HG02759 (cell line): ENCODE data around the gene KCNK6.
"Not testable (repeated sequence)": the region's sequence is repeated elsewhere in the genome, so short reads cannot be mapped to it uniquely, and the experiment has no call there.

Source experiments
- ATAC-seq: cut with Tn5 transposase; IDR thresholded peaks from one replicate; pipeline ENCODE4 v1.9.1; 2021; ENCODE audit warnings: mild to moderate bottlenecking, moderate library complexity; ENCODE audit not compliant: unreplicated experiment

KCNK6 gene

GRCh38 chr19:38321646-38322196 lies 2.1 kb downstream of the KCNK6 start:
- ATAC-seq, result no peak

GRCh38 chr19:38323291-38323690 lies 3.6 kb downstream of the KCNK6 start:
- no peak for ATAC-seq

GRCh38 chr19:38324431-38324830 lies 4.8 kb downstream of the KCNK6 start:
- no peak for ATAC-seq

GRCh38 chr19:38326591-38326990 lies 6.9 kb downstream of the KCNK6 start:
- ATAC-seq, result no peak

- no peak for ATAC-seq
Observed at GRCh38 chr19:38329651-38330050, 10.0 kb downstream of the KCNK6 start.

- ATAC-seq, result no peak
Observed at GRCh38 chr19:38331728-38332127, 12.1 kb downstream of the KCNK6 start.

- ATAC-seq, result no peak
Observed at GRCh38 chr19:38333245-38333644, 13.6 kb downstream of the KCNK6 start.

- peak; percentile 69 for ATAC-seq
Observed at GRCh38 chr19:38335949-38336637, 16.4 kb downstream of the KCNK6 start.

GRCh38 chr19:38336638-38337359 lies 17.2 kb downstream of the KCNK6 start:
- ATAC-seq, result peak; percentile 52

- no peak for ATAC-seq
Observed at GRCh38 chr19:38337360-38337653, 17.7 kb downstream of the KCNK6 start.

- not testable (repeated sequence) for ATAC-seq
Observed at GRCh38 chr19:38339011-38339410, 19.4 kb downstream of the KCNK6 start.

GRCh38 chr19:38340927-38341326 lies 21.3 kb downstream of the KCNK6 start:
- ATAC-seq, result no peak

- ATAC-seq, result no peak
Observed at GRCh38 chr19:38346837-38347236, 27.2 kb downstream of the KCNK6 start.

GRCh38 chr19:38350883-38351282 lies 31.2 kb downstream of the KCNK6 start:
- no peak for ATAC-seq

GRCh38 chr19:38351865-38352395 lies 32.3 kb downstream of the KCNK6 start:
- ATAC-seq, result no peak

- ATAC-seq, result no peak
Observed at GRCh38 chr19:38352611-38353010, 33.0 kb downstream of the KCNK6 start.

- no peak for ATAC-seq
Observed at GRCh38 chr19:38355728-38356725, 36.4 kb downstream of the KCNK6 start.

GRCh38 chr19:38358071-38358470 lies 38.4 kb downstream of the KCNK6 start:
- no peak for ATAC-seq

GRCh38 chr19:38359242-38360021 lies 39.8 kb downstream of the KCNK6 start:
- no peak for ATAC-seq

- ATAC-seq, result no peak
Observed at GRCh38 chr19:38360351-38360750, 40.7 kb downstream of the KCNK6 start.
